ENCODE results near the gene POR. TPM values are rescaled to one million over a fixed set of nuclear protein-coding genes. Genes with fewer than 3 reads are reported as not detected.

The POR gene
- total RNA-seq, 1 donor = 73.1 TPM

DNA sequence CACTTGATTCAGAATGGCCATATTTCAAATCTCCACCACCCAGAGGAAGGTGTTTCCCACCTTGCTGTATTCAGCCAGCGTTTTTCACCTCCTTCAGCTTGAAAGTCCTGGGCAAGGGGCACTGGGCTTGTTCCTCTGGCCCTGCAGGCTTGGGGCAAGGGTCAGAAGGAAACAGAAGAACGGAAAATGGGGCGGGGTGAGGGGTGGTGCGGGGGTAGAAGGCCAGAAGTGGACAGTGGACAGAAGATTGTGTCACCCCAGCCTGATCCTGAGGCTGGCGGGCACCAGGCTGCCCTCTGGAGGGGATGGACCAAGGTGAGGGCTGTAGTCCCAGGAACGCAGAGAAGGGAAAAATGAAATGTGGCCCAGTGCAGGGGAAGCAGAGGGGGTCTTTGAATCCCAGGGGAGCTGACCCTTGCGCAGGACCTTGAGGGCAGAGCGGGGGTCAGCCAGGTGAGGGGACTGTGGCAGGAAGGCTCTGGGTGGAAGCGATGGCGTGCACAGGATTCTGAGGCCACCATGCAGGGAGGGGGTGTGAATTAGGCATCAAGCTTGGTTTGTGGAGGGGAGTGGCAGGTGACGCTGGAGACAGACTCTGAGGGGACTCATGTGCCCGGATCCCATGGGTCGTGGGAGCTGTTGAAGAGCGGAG is 56.5 kb downstream of the POR start:
- Histone ChIP-seq H3K36me3 (ENCODE audit: insufficient read depth, low read length) (peaks cover 2% of the 10 kb centered on the region), H3K27me3 (ENCODE audit: insufficient read depth, low read length) (no peaks in the 10 kb centered on the region), H4K20me1 (ENCODE audit: insufficient read depth, low read length) (no peaks in the 10 kb centered on the region), H3K4me1 (ENCODE audit: insufficient read depth, low read length) (peaks cover 5% of the 10 kb centered on the region), H3K27ac (ENCODE audit: low read depth, low read length) (no peak overlapping the region), H3K79me2 (ENCODE audit: insufficient read depth, low read length) (no peaks in the 10 kb centered on the region), H3K9me3 (ENCODE audit: low read depth, low read length) (no peaks in the 10 kb centered on the region), H2AFZ (ENCODE audit: low read length) (no peak overlapping the region), H3K4me3 (ENCODE audit: insufficient read depth, low read length) (no peak overlapping the region), H3K4me2 (ENCODE audit: insufficient read depth, low read length) (no peak overlapping the region)
- TF ChIP-seq, protein P1, sequence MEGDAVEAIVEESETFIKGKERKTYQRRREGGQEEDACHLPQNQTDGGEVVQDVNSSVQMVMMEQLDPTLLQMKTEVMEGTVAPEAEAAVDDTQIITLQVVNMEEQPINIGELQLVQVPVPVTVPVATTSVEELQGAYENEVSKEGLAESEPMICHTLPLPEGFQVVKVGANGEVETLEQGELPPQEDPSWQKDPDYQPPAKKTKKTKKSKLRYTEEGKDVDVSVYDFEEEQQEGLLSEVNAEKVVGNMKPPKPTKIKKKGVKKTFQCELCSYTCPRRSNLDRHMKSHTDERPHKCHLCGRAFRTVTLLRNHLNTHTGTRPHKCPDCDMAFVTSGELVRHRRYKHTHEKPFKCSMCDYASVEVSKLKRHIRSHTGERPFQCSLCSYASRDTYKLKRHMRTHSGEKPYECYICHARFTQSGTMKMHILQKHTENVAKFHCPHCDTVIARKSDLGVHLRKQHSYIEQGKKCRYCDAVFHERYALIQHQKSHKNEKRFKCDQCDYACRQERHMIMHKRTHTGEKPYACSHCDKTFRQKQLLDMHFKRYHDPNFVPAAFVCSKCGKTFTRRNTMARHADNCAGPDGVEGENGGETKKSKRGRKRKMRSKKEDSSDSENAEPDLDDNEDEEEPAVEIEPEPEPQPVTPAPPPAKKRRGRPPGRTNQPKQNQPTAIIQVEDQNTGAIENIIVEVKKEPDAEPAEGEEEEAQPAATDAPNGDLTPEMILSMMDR (IDR thresholded peaks at IDR 0.05; ENCODE audit: extremely low read depth, low read depth, low read length) = no peak
- DNase-seq (ENCODE audit: insufficient read length, low spot score, missing footprints) = no peak

DNA sequence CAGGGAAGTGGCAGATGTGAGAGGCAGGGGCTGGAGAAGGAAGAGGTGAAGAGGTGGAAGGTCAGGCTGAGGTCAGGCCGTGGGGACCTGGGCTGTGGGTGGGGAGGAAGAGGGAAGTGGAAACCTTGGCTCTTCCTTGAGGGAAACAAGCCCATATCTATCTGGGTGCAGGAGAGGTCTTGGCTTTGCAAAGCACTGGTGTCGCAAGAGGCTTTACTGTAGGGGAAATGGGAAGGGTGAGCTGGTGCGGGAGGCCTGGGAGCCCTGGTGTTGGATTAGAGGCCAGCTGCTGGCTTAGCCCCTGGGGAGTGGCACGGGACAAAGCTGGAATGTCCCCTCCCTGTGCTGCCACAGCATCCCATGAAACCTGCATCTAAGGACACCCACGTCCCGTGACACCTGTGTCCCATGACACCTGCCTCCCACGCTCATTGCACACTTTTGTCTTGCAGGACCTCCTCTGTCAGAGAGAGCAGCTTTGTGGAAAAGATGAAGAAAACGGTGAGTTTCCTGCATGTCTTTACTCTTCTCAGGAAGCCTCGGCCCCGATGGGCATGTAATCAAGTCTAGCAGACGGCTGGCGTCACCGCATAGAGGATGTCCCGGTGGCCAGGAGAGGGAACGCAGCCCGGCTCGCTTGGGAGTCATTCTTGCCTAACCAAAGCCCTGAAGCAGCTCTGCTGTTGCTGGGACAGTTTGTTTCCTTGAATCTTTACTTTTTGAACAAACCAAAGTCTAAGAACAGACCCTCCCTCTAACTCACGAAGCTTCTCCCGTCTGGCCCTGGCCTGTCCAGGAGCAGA is 57.2 kb downstream of the POR start:
- TF ChIP-seq, protein P1 (IDR thresholded peaks at IDR 0.05; ENCODE audit: extremely low read depth, low read depth, low read length) = no peak
- H3K36me3 ChIP-seq (ENCODE audit: insufficient read depth, low read length) = peaks cover 2% of the 10 kb centered on the region
- H2AFZ ChIP-seq (ENCODE audit: low read length) = no peak overlapping the region
- no peak overlapping the region for H3K4me2 ChIP-seq (ENCODE audit: insufficient read depth, low read length)
- H3K79me2 ChIP-seq (ENCODE audit: insufficient read depth, low read length) = no peaks in the 10 kb centered on the region
- H3K9me3 ChIP-seq (ENCODE audit: low read depth, low read length) = no peaks in the 10 kb centered on the region
- H3K27me3 ChIP-seq (ENCODE audit: insufficient read depth, low read length) = no peaks in the 10 kb centered on the region
- no peak overlapping the region for H3K27ac ChIP-seq (ENCODE audit: low read depth, low read length)
- H3K4me3 ChIP-seq (ENCODE audit: insufficient read depth, low read length) = no peak overlapping the region
- DNase-seq (ENCODE audit: insufficient read length, low spot score, missing footprints) = peak; percentile 82
- no peaks in the 10 kb centered on the region for H3K4me1 ChIP-seq (ENCODE audit: insufficient read depth, low read length)
- H4K20me1 ChIP-seq (ENCODE audit: insufficient read depth, low read length) = no peaks in the 10 kb centered on the region

DNA sequence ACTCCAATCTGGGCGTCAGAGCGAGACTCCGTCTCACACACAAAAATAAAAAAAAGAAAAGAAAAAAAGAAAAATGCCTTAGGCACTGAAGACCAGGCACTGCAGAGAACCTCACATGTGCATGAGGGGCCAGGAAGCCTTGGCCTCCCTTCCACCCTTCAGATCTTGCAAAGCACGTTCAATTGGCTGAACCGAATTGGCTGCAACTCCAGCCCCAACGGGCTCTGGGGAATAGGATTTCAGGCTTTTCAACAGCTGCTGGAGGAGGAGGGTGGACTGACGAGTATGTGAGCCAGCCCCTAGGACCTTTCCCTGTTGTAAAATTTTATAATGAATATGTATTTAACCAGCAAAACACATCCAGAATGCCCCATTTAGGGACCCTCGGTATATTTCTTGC is 62.8 kb downstream of the POR start:
- H3K79me2 ChIP-seq (ENCODE audit: insufficient read depth, low read length) = no peaks in the 10 kb centered on the region
- H3K4me1 ChIP-seq (ENCODE audit: insufficient read depth, low read length) = peaks cover 2% of the 10 kb centered on the region
- H4K20me1 ChIP-seq (ENCODE audit: insufficient read depth, low read length) = no peaks in the 10 kb centered on the region
- TF ChIP-seq, protein P1 (IDR thresholded peaks at IDR 0.05; ENCODE audit: extremely low read depth, low read depth, low read length) = no peak
- no peak overlapping the region for H3K4me3 ChIP-seq (ENCODE audit: insufficient read depth, low read length)
- no peaks in the 10 kb centered on the region for H3K9me3 ChIP-seq (ENCODE audit: low read depth, low read length)
- H3K27me3 ChIP-seq (ENCODE audit: insufficient read depth, low read length) = no peaks in the 10 kb centered on the region
- no peak overlapping the region for H3K27ac ChIP-seq (ENCODE audit: low read depth, low read length)
- H3K4me2 ChIP-seq (ENCODE audit: insufficient read depth, low read length) = no peak overlapping the region
- H2AFZ ChIP-seq (ENCODE audit: low read length) = no peak overlapping the region
- DNase-seq (ENCODE audit: insufficient read length, low spot score, missing footprints) = peak; percentile 87
- H3K36me3 ChIP-seq (ENCODE audit: insufficient read depth, low read length) = peaks cover 6% of the 10 kb centered on the region

DNA sequence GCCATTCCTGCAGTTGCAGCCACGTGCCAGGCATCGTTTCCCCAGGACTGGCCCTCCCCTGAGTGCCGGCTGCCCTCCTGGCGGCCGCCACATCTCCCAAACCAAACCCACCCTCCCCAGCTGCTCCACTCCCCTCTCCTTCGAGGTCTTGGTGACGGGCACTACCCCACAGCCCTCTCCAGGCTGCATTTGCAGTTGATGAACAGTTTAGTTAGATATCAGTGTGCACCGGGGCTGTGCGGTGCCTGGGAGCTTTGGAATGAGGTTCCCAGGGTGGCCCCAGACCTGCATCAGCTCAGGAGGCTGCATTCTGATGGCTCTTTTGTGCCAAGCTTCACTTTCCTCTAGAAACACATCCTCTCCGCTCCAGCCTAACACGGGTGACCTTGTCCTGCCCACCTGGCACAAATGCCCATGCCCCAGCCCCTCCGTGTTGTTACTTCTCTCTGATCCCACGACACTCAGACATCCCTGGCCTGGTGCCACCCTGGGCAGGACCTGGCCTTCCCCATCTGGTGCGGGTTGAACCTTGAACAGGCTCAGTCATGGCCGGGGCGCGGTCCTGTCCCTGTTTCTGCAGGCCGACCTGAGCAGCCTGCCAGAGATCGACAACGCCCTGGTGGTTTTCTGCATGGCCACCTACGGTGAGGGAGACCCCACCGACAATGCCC is 64.9 kb downstream of the POR start:
- Histone ChIP-seq H3K27me3 (ENCODE audit: insufficient read depth, low read length) (no peaks in the 10 kb centered on the region), H3K4me1 (ENCODE audit: insufficient read depth, low read length) (peaks cover 2% of the 10 kb centered on the region), H2AFZ (ENCODE audit: low read length) (no peak overlapping the region), H3K4me3 (ENCODE audit: insufficient read depth, low read length) (no peak overlapping the region), H4K20me1 (ENCODE audit: insufficient read depth, low read length) (no peaks in the 10 kb centered on the region), H3K36me3 (ENCODE audit: insufficient read depth, low read length) (peaks cover 10% of the 10 kb centered on the region), H3K4me2 (ENCODE audit: insufficient read depth, low read length) (no peak overlapping the region), H3K9me3 (ENCODE audit: low read depth, low read length) (no peaks in the 10 kb centered on the region), H3K27ac (ENCODE audit: low read depth, low read length) (no peak overlapping the region), H3K79me2 (ENCODE audit: insufficient read depth, low read length) (no peaks in the 10 kb centered on the region)
- peak; percentile 77 for DNase-seq (ENCODE audit: insufficient read length, low spot score, missing footprints)
- TF ChIP-seq, protein P1 (IDR thresholded peaks at IDR 0.05; ENCODE audit: extremely low read depth, low read depth, low read length) = no peak

Data from osteoblast (primary cell).